HG02870 (cell line): Measurements from ENCODE around the gene MEFV.
"Not testable (repeated sequence)": the region's sequence is repeated elsewhere in the genome, so short reads cannot be mapped to it uniquely, and the experiment has no call there.

Experiments used
- ATAC-seq: cut with Tn5 transposase; IDR thresholded peaks from one replicate; pipeline ENCODE4 v1.9.1; 2021; ENCODE audit warnings: mild to moderate bottlenecking, moderate library complexity; ENCODE audit not compliant: unreplicated experiment

The MEFV gene

GRCh38 chr16:3256146-3256865 lies at the start of gene MEFV:
Gene MEFV (minus strand): TSS chr16:3256633. CDS start chr16:3256587, 46 bp downstream.
- ATAC-seq: no peak

GRCh38 chr16:3306078-3306477 lies 49.6 kb upstream of the MEFV start:
- ATAC-seq: no peak

GRCh38 chr16:3305109-3306068 lies 49.0 kb upstream of the MEFV start, which contains the start of the genes TIGD7 and ZNF75A:
Gene TIGD7 (minus strand): TSS chr16:3305430. CDS start chr16:3300614, 4,816 bp downstream.
Gene ZNF75A (plus strand): TSS chr16:3305497. CDS start chr16:3308429, 2,932 bp downstream.
- ATAC-seq: peak; percentile 96

- no peak for ATAC-seq
These were observed 47.9 kb upstream of the MEFV start for GRCh38 chr16:3304370-3304769.

GRCh38 chr16:3295783-3296182 lies 39.4 kb upstream of the MEFV start:
- no peak for ATAC-seq

GRCh38 chr16:3295209-3295608 lies 38.8 kb upstream of the MEFV start:
- no peak for ATAC-seq

GRCh38 chr16:3292604-3293003 lies 36.2 kb upstream of the MEFV start:
- no peak for ATAC-seq

GRCh38 chr16:3289998-3290673 lies 33.7 kb upstream of the MEFV start:
- ATAC-seq: no peak

GRCh38 chr16:3285131-3285530 lies 28.7 kb upstream of the MEFV start:
- ATAC-seq: no peak

GRCh38 chr16:3283543-3284447 lies 27.4 kb upstream of the MEFV start:
- ATAC-seq: no peak

- ATAC-seq: peak; percentile 78
These were observed 26.5 kb upstream of the MEFV start, which contains the start of gene ZNF263 for GRCh38 chr16:3282730-3283542. Gene ZNF263 (plus strand): TSS chr16:3283491. CDS start chr16:3283819, 328 bp downstream.

GRCh38 chr16:3282103-3282729 lies 25.8 kb upstream of the MEFV start:
- ATAC-seq: peak; percentile 16

GRCh38 chr16:3281222-3281820 lies 24.9 kb upstream of the MEFV start:
- ATAC-seq: no peak

- ATAC-seq: no peak
These were observed 20.2 kb upstream of the MEFV start for GRCh38 chr16:3276679-3277078.

GRCh38 chr16:3274947-3275346 lies 18.5 kb upstream of the MEFV start:
- no peak for ATAC-seq

- no peak for ATAC-seq
These were observed 18.1 kb upstream of the MEFV start for GRCh38 chr16:3274490-3274889.

GRCh38 chr16:3271281-3271680 lies 14.8 kb upstream of the MEFV start:
- not testable (repeated sequence) for ATAC-seq

GRCh38 chr16:3270718-3271117 lies 14.3 kb upstream of the MEFV start:
- ATAC-seq: not testable (repeated sequence)
